Caco-2 (cell line): ENCODE results near the gene BCAS3. TPM values are rescaled to one million over a fixed set of nuclear protein-coding genes. Genes with fewer than 3 reads are reported as not detected.
A peak's percentile ranks its signal among the peaks of the same experiment; 100 is the strongest.

Experiments used
- BruUV-seq: library from RNA; stranded (reverse); fragments of 400-500 nt; replicated peaks from 2 replicates; lab custom pipeline; 2021; lab: Mats Ljungman, UMichigan
- CTCF ChIA-PET: fragments of 300-600 bp; sonication (Branson Sonifier 250); formaldehyde crosslinking; loops from one replicate; lab custom pipeline; 2022; ENCODE audit warnings: antibody characterized with exemption; lab: Charles Lee
- POLR2A ChIA-PET: fragments of 300-600 bp; sonication (Branson Sonifier 250); formaldehyde crosslinking; loops from one replicate; lab custom pipeline; 2022; ENCODE audit warnings: antibody characterized with exemption; lab: Charles Lee
- DNase-seq, 2 experiments: peaks; one replicate each; pipeline versions ENCODE4 v3.0.0 to v3.0.0-alpha.2; 2020 to 2022
- H3K27me3 ChIP-seq: replicated peaks from 2 replicates; pipeline ENCODE4 v1.6.0; 2011; ENCODE audit warnings: low read length; ENCODE audit not compliant: control insufficient read depth, insufficient read depth
- H3K36me3 ChIP-seq: 2 replicates; pipeline ENCODE4 v1.5.1; 2011; ENCODE audit warnings: low read length; ENCODE audit not compliant: control insufficient read depth, insufficient read depth
- H3K4me1 ChIP-seq: fragments of 250-450 bp; sonication (Bioruptor Pico); 2 replicates; pipeline ENCODE4 v1.5.1; 2020; ENCODE audit warnings: mild to moderate bottlenecking
- H3K4me3 ChIP-seq: 2 replicates; pipeline ENCODE4 v1.5.1; 2011; ENCODE audit warnings: low read depth, mild to moderate bottlenecking, control low read depth, low read length
- H3K9me3 ChIP-seq: fragments of 250-450 bp; sonication (Bioruptor Pico); 2 replicates; pipeline ENCODE4 v1.5.1; 2020; ENCODE audit warnings: mild to moderate bottlenecking, moderate library complexity
- H3K27ac Mint-ChIP-seq: one replicate; pipeline ENCODE4 v1.8.0; 2022; ENCODE audit warnings: mixed read lengths; ENCODE audit not compliant: unreplicated experiment
- H3K27me3 Mint-ChIP-seq: one replicate; pipeline ENCODE4 v1.8.0; 2022; ENCODE audit warnings: mixed read lengths; ENCODE audit not compliant: insufficient read depth, unreplicated experiment
- H3K36me3 Mint-ChIP-seq: one replicate; pipeline ENCODE4 v1.8.0; 2022; ENCODE audit warnings: mild to moderate bottlenecking, mixed read lengths; ENCODE audit not compliant: insufficient read depth, unreplicated experiment
- H3K4me1 Mint-ChIP-seq: one replicate; pipeline ENCODE4 v1.8.0; 2022; ENCODE audit warnings: low read depth, mixed read lengths; ENCODE audit not compliant: unreplicated experiment
- H3K4me3 Mint-ChIP-seq: one replicate; pipeline ENCODE4 v1.8.0; 2022; ENCODE audit warnings: mild to moderate bottlenecking, moderate library complexity, mixed read lengths; ENCODE audit not compliant: unreplicated experiment
- H3K9me3 Mint-ChIP-seq: one replicate; pipeline ENCODE4 v1.8.0; 2022; ENCODE audit warnings: mixed read lengths; ENCODE audit not compliant: unreplicated experiment
- CTCF ChIP-seq, 2 experiments: fragments of 200-600 bp in 1 of 2; IDR thresholded peaks; 1 replicate in 1 of 2; 2 replicates in 1 of 2; pipeline versions ENCODE4 v1.5.1 to v1.8.0; 2011 to 2022; ENCODE audit warnings: antibody characterized with exemption in 1 of 2, control low read depth in 1 of 2, inconsistent platforms in 1 of 2, low read depth in 1 of 2, low read length in 1 of 2, mild to moderate bottlenecking in 1 of 2, moderate library complexity in 1 of 2; ENCODE audit not compliant: insufficient read depth in 1 of 2, severe bottlenecking in 1 of 2, unreplicated experiment in 1 of 2
- intact Hi-C: fragments of 100-400 bp; cut with micrococcal nuclease; formaldehyde crosslinking; loops from one replicate; pipeline ENCODE4 v1.10.0; 2022; ENCODE audit not compliant: unreplicated experiment
- total RNA-seq: library from RNA; stranded (reverse); gene quantifications from 2 replicates; pipeline ENCODE4 v1.2.3, GENCODE V29; 2022

BCAS3 gene
- total RNA-seq, 1 experiment from 2014 or later, result 44.1 TPM

GRCh38 chr17:61393550-61393903, 715.9 kb downstream of the BCAS3 start:
- TF ChIP-seq CTCF (IDR thresholded peaks at IDR 0.05; ENCODE audit: insufficient read depth in 1 of 2, low read depth in 1 of 2, low read length in 1 of 2, severe bottlenecking in 1 of 2, unreplicated experiment in 1 of 2), result peak; percentile 16 to 28
- CTCF ChIA-PET, result interaction anchor here (0.7 to 1.3 kb wide), 9 partner anchors 11 to 422 kb away, joined by 3 to 6 read pairs (median 3); no protein-coding TSS in a partner anchor
- no peak overlapping the region for H3K4me3 Mint-ChIP-seq
- H3K27me3 ChIP-seq, result no peaks in the 10 kb centered on the region
- H3K27ac Mint-ChIP-seq, result no peak overlapping the region
- intact Hi-C loops, result loop anchor here (5.0 kb wide), 2 partner anchors 36 to 156 kb away; no protein-coding TSS in a partner anchor
- no peaks in the 10 kb centered on the region for H3K36me3 ChIP-seq
- no peaks in the 10 kb centered on the region for H3K27me3 Mint-ChIP-seq
- no peak for DNase-seq
- POLR2A ChIA-PET, result no interaction called here
- H3K36me3 Mint-ChIP-seq, result peaks cover 18% of the 10 kb centered on the region
- H3K4me3 ChIP-seq, result no peak overlapping the region
- H3K9me3 ChIP-seq, result no peaks in the 10 kb centered on the region
- no peaks in the 10 kb centered on the region for H3K9me3 Mint-ChIP-seq
- no TSS peak for BruUV-seq
- H3K4me1 Mint-ChIP-seq, result peaks cover 24% of the 10 kb centered on the region
- peaks cover 34% of the 10 kb centered on the region for H3K4me1 ChIP-seq

GRCh38 chr17:61393904-61394629, 716.4 kb downstream of the BCAS3 start:
- BruUV-seq, result no TSS peak
- Histone ChIP-seq H3K36me3 (no peaks in the 10 kb centered on the region), H3K27me3 (no peaks in the 10 kb centered on the region), H3K4me3 (no peak overlapping the region), H3K9me3 (no peaks in the 10 kb centered on the region), H3K4me1 (peaks cover 34% of the 10 kb centered on the region)
- Mint-ChIP-seq H3K27me3 (no peaks in the 10 kb centered on the region), H3K4me1 (peaks cover 24% of the 10 kb centered on the region), H3K4me3 (peak overlapping the region; percentile 24), H3K27ac (no peak overlapping the region), H3K36me3 (peaks cover 21% of the 10 kb centered on the region), H3K9me3 (no peaks in the 10 kb centered on the region)
- TF ChIP-seq CTCF (IDR thresholded peaks at IDR 0.05; ENCODE audit: insufficient read depth in 1 of 2, low read depth in 1 of 2, low read length in 1 of 2, severe bottlenecking in 1 of 2, unreplicated experiment in 1 of 2), result no peak
- ChIA-PET CTCF (interaction anchor here (0.6 to 1.3 kb wide), 11 partner anchors 10 to 473 kb away, joined by 3 to 6 read pairs (median 3); no protein-coding TSS in a partner anchor), POLR2A (no interaction called here)
- intact Hi-C loops, result loop anchor here (5.0 kb wide), 2 partner anchors 37 to 157 kb away; no protein-coding TSS in a partner anchor
- peak; percentile 83 to 95 for DNase-seq

- TF ChIP-seq CTCF (IDR thresholded peaks at IDR 0.05; ENCODE audit: insufficient read depth in 1 of 2, low read depth in 1 of 2, low read length in 1 of 2, severe bottlenecking in 1 of 2, unreplicated experiment in 1 of 2), result no peak
- Histone ChIP-seq H3K4me3 (no peak overlapping the region), H3K9me3 (no peaks in the 10 kb centered on the region), H3K27me3 (no peaks in the 10 kb centered on the region), H3K4me1 (peaks cover 32% of the 10 kb centered on the region), H3K36me3 (no peaks in the 10 kb centered on the region)
- Mint-ChIP-seq H3K9me3 (no peaks in the 10 kb centered on the region), H3K27me3 (no peaks in the 10 kb centered on the region), H3K36me3 (peaks cover 21% of the 10 kb centered on the region), H3K4me1 (peaks cover 24% of the 10 kb centered on the region), H3K27ac (peak overlapping the region; percentile 55), H3K4me3 (peak overlapping the region; percentile 42)
- CTCF ChIA-PET, result interaction anchor here (0.6 to 1.3 kb wide), 8 partner anchors 36 to 472 kb away, joined by 3 to 6 read pairs (median 3); no protein-coding TSS in a partner anchor
- POLR2A ChIA-PET, result no interaction called here
- DNase-seq, result no peak
- BruUV-seq, result no TSS peak
- intact Hi-C loops, result loop anchor here (5.0 kb wide), 2 partner anchors 38 to 158 kb away; no protein-coding TSS in a partner anchor
Measured at GRCh38 chr17:61394630-61395408, 717.2 kb downstream of the BCAS3 start.
